AG08395 (cell line): Measurements from ENCODE around the gene KREMEN1.
"Not testable (repeated sequence)": the region's sequence is repeated elsewhere in the genome, so short reads cannot be mapped to it uniquely, and the experiment has no call there.

Experiments used
- DNase-seq: peaks from one replicate; pipeline ENCODE4 v3.0.0; 2012; ENCODE audit warnings: mixed read lengths, low spot score

KREMEN1 gene

DNA sequence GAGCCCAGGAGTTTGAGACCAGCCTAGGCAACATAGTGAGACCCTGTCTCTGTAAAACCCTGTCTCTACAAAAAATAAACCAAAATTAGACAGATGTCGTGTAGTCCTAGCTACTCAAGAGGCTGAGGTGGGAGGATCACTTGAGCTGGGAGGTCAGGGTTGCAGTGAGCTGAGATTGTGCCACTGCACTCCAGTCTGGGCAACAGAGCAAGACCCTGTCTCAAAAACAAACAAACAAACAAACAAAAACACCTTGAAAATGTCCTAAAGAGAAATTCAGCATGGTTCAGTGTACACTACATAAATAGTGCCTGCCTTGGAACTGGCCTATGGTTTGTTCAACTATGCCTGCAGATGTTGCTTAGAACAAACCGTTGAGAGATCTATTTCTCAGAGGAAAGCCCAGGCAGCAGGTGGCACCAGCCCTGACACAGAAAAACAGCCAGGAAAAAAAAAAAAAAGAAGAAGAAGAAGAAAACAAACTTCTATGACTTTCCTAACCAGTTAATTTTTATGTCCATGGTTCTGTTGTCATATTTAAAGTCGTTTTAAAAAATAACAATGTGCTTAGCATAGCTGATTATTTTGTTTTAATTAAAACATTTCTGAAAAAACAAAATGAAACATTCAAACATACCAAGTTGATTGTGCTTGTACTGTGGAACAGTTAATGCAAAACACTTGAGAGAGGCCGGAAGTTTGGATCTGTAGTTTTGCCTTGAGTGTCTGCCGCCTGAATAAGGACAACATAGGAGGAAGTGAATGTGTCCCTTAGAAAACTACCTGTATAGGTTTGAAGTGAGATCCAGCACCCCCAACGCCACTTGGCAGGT, 5.4 kb downstream of the KREMEN1 start:
- no peak for DNase-seq

DNA sequence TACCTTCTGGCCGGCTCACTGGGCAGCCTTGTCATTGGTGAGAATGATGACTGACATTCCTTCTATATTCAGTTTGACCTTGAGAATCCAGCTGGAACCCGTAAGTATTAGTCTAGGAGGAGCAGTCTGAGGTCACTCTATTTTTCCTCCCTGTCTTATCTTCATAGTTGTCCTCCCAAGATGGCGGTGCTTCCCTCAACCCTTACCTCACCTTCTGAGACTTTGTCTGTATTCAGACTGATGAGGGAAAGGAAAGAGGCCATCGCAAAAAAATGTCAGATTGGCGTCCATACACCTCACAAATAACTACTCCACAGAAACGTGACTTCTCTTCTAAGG, 6.0 kb downstream of the KREMEN1 start:
- no peak for DNase-seq

- peak; percentile 43 for DNase-seq
Observed at GRCh38 chr22:29079218-29079901, 6.5 kb downstream of the KREMEN1 start.

DNA sequence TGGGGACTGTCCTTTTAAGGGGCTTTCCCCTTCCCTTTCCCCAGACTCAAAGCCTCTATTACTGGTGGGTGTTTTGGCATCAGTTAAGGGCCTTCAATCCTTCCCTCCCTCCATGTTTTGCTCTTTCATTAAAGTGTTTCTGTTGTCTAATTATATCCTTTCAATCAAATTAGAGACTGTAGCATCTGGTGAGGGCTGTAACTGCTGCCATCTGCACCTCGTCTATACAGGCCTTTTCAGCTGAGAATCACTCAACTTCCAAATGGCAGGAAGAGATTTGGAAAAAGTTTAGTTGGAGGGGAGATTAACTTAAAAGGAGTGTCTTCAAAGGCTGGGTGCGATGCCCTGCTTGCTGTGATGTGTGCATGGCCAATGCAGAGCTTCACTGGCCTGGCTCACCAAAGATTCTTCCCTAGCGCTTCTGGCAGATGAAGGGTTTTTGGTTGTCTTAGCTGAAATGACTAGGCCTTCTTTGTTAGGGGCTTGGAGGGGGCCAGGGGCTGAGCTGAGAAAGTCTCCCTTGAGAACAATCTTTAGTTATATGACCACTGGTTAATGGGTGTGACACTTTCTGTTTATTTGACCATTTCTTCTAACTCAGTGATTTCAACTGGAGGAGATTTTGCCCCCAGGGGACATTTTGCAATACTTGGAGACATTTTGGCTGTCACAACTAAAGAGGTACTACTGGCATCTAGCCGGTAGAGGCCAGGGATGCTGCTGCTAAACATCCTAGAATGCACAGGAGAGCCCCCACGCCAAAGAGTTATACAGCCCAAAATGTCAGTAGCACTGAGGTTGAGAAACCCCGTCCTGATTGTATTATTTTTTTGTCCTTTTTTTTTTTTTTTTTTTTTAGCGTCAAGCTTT, 7.5 kb downstream of the KREMEN1 start:
- DNase-seq = no peak

GRCh38 chr22:29081517-29082236, 8.8 kb downstream of the KREMEN1 start:
- no peak for DNase-seq

- DNase-seq = no peak
Observed at GRCh38 chr22:29082826-29083545, 10.2 kb downstream of the KREMEN1 start.

- DNase-seq = not testable (repeated sequence)
Observed at GRCh38 chr22:29083576-29083932, 10.7 kb downstream of the KREMEN1 start.

- no peak for DNase-seq
Observed at GRCh38 chr22:29083933-29084591, 11.2 kb downstream of the KREMEN1 start.

- DNase-seq = no peak
Observed at GRCh38 chr22:29087012-29087411, 14.2 kb downstream of the KREMEN1 start.

- no peak for DNase-seq
Observed at GRCh38 chr22:29088809-29089208, 16.0 kb downstream of the KREMEN1 start.

DNA sequence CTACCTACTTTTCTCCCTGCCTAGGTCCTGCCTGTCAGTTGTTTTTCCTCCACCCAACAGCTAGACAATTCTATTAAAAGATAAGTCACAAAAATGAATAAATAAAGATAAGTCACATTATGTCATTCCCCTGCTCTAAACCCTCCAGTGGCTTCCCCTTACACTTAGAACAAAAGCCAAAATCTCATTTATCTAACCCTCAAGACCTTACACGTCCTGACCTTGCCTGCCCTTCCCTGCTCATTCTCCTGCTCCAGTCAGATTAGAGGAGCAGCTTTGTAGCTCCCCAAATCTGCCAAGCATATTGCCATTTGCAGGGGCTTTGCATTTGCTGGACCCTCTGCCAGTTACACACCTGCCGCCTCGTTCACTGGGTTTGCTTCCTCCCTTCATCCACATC, 16.7 kb downstream of the KREMEN1 start:
- no peak for DNase-seq

DNA sequence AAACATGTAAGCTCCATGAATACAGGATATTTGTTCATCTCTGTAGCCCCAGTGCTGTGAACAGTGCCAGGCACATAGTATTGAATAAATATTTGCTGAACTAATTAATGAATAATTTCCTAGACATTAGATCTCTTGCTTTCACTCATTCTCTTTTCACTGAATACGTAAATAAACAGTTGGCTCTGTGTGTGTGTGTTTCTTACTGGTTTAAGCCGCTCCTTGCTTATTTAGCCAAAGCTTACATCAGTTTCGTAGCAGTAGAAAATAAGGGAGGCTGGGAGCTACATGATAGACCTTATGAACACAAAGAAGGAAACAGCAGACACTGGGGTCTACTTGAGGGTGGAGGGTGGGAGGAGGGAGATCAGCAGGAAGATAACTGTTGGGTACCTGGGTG, 17.2 kb downstream of the KREMEN1 start:
- DNase-seq = no peak

DNA sequence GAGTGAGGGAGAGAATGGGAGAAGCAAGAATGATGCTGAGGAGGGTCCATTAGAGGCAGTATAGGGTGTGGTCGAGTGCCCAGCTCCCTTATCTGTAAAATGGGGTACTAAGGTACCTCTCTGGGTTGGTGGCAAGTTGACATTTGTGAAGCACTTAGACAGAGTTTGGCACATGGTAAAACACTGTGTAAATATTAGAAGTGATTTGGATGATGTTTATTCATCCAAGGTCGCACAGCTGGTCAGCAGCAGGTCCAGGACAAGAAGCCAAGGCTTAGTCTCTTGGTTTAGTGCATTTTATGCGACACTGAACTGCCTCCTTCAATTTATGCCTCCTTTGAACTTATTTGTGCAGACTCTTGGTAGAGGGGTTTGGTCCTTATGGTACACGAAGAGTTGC, 19.4 kb downstream of the KREMEN1 start:
- no peak for DNase-seq

DNA sequence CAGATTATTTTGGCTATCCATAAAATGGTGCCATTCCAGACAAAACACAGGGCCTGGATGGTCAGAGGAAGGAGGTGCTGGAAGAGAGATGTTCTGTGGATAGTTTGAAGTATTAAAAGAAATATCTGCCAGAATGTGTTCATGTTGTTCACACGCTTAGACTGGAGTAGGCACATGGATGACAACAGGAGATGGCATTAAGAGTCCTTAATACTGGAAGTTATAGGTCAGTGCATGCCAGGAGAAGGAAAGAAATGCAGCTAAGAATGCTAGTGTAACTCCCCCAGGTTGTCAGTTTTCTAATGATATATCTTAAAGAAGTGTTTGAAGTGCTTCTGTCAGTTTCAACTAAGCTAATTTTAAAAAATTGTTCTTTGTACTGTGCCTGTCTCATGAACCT, 20.2 kb downstream of the KREMEN1 start:
- no peak for DNase-seq

- DNase-seq = peak; percentile 91
Observed at GRCh38 chr22:29093501-29094300, 20.9 kb downstream of the KREMEN1 start.

- DNase-seq = no peak
Observed at GRCh38 chr22:29095459-29095858, 22.6 kb downstream of the KREMEN1 start.

GRCh38 chr22:29096736-29097669, 24.2 kb downstream of the KREMEN1 start:
- no peak for DNase-seq

- no peak for DNase-seq
Observed at GRCh38 chr22:29098296-29098695, 25.5 kb downstream of the KREMEN1 start.

DNA sequence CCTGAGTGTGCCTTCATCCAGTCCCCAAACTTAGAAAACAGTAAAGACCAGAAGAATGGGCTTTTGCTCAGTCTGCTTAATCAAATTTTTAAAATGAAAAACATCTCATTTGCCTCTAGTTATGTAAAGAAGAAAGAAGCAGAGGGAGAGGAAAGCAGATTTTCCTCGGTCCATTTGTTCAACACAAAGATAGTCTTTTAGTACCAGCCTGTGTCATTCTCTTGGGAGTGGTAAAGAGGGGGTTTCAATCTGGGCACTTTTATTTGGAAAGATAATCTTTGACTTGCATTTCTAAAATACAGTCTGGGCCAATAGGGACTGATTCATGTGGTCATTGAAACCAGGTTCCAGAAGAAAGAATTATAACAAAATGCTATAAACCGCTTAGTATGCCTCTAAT, 29.5 kb downstream of the KREMEN1 start:
- no peak for DNase-seq
